HG02870 (cell line): Measurements from ENCODE around the gene TRAPPC6A.

ENCODE experiments used
- ATAC-seq: cut with Tn5 transposase; IDR thresholded peaks from one replicate; pipeline ENCODE4 v1.9.1; 2021; ENCODE audit warnings: mild to moderate bottlenecking, moderate library complexity; ENCODE audit not compliant: unreplicated experiment

Gene TRAPPC6A

DNA sequence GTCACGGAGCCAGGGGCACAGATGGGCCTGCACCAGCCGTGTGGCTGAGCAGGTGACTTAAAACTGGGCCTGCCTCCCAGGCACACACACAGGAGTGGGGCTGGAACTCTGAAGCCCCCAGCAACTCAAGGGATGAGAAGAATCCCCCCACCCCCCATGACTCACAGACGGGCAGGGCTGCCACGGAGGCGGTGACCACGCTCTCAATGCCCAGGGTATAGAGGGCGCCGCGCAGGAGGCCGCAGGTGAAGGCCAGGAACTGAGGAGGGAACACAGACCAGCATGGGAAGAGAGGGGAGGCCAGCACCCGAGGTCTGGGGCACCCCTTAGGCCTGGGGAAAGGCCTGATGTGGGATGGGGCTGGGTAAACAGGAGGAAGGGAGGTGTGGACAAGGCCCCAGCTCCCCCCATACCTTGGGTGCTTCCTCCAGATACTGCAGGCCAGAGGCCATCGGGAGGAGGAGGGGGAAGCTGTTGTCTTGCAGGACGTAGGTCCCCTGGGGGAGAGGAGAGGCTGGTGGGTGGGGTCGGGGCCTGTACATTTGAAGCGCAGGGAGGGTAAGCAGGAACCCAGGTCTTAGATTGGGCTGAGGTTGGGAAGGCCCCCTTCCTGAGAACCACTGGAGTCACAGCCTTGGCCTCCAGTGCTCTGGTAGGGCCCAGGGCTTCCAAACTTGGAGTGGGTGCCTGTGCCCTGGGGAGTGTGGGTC is 14.1 kb downstream of the TRAPPC6A start:
- ATAC-seq = no peak

DNA sequence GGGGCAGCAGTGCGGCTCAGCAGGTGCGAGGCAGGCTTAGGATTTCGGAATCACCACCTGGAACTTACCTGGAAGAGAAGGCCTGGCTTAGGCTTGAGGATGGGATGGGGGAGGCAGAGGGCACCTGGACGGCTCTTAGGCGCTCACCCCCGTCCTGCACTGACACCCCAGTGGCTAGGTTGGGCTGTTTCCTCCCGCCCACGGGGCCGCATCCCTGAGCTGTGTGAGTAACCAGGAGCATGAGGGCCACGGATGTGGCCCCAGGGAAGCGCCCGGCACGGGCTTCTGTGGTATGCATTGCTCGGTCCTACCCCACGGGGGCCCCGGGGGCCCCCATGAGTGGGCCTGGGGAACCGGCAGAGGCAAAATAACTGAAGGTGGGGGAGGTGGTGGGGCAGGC is 14.9 kb downstream of the TRAPPC6A start:
- no peak for ATAC-seq

GRCh38 chr19:45162608-45163143 is 15.4 kb downstream of the TRAPPC6A start:
- no peak for ATAC-seq

DNA sequence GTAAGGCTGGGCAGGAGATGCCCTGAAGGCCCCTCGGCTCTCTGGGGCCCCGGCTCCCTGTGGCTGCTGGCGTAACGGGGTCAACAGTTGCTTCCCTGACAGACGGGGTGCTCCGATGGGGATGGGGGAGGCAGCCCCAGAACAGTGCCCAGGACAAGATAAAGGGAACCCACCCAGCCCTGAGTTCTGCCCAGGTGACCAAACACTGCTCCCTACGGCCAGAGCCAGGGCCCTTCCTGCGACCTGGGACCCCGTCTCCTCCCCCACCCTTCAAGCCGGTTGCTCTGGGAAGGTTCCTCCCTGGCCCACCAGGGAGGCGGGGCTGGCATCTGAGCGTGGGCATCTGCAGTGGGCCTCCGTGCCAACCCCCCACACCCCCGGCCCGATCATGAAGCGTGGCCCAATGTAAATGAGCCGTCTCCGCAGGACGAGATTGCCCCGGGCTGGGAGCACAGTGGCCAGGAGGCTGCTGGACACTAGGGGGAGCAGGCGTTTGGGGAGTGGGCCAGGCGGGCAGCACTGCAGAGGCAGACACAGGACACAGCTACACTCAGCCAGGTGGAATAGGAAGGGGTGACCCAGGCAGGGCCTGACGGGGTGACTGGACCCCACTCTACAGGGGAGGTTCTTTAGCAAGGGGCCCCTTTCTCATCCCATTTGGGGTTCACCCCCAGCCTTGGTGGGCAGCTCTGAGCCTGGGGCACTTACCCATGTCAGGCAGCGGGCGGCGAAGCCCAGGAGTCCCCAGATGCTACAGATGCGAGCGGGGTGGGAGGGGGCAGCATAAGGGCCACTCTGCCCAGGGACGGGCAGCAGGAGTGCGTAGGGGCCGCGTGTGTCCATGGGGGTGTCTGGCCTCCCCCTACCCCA is 16.1 kb downstream of the TRAPPC6A start:
- ATAC-seq = no peak

DNA sequence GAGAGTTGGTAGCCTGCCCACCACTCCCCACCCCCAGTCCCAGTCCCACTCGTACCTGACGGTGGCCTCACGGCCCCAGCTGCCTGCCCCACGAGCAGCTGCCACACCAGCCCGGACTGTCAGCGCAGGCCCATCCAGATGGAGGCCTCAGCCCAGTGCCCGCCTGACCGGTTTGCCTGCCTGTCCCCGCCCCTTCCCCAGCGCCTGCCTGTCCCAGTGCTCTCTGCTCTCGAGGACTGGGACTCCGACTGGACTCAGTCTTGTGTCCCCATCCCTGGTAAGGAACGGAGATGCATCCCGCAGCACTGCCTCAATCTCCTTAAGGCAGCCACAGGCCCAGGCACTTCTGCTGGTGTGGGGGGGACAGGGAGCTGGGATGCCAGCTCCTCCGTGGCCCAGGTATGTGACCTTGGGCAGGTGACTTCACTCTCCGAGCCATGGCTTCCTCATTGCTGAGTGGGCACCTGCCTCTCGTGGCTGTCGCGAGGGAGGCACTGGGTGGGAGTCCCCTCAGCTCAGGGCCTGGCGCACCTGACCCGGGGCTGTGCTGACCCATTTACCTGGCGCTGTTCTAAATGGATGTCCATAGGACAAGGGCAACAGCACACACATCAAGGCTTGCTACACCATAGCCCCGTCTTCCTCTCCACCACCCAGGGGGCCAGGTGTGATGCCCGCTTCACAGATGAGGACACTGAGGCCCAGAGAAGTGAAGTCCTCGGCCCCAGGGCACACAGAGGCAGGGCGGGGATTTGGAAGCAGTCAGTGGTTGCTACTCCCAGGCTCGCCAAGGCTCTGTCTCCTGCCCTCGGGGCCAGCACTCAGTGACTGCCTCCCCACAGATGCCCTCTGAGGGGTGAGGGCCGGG is 16.9 kb downstream of the TRAPPC6A start, which contains the start of gene NKPD1:
TSS of gene NKPD1 (minus strand) at position 113 of the 868 bp plus-strand sequence. CDS start 832 bp downstream, outside the sequence.
- no peak for ATAC-seq

DNA sequence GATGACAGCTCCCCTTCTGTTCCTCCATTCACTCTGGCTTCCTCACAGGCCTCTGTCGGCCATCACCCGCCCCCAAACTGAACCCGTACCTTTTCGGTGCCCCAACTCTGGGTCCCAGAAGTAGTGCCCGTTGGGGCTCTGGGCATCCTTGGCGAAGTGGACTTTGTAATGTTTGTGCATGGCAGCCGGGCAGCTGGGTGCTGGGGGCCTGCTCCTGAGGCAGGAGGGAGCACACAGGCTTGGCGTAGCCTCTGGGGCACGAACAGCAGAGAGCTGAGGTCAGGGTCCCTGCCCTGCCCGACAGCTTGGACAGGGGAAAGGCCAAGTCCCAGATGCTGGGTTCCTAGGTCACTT is 18.1 kb downstream of the TRAPPC6A start:
- no peak for ATAC-seq

GRCh38 chr19:45159210-45159970 is 18.6 kb downstream of the TRAPPC6A start:
- no peak for ATAC-seq

DNA sequence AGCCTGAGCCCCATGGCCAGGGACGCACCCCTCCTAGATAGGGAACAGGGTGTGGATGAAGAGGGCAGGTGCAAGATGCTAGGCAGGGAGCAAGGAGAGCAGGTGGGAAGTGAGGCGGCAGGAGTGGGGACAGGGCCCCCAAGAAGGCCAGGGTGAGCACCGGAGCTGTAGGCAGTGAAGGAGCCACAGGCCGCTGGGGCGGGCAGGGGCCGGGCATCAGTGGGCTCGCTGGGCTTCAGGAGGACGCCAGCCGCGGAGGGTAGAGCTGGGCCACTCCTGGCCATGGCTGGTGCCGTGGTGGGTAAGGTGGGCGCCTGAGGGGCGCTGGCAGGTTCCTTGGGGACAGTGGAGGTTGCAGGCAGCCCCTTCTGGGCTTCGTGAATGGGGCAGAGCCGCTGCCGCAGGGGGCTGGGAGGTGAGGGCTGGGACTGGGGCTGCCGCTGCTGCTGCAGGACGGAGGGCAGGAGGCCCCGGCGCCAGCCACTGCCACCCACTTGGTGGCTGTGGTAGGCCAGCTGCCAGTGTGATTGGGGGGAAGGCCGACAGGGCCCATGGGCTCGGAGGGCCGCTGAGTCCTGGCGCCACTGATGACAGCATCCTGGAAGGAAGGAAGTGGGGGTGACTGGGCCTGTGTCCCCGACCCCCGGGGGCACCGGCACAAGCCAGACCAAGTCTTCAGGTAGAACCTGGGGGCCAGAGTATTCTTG is 19.4 kb downstream of the TRAPPC6A start:
- ATAC-seq = no peak

GRCh38 chr19:45156751-45157150 is 21.3 kb downstream of the TRAPPC6A start:
- no peak for ATAC-seq

DNA sequence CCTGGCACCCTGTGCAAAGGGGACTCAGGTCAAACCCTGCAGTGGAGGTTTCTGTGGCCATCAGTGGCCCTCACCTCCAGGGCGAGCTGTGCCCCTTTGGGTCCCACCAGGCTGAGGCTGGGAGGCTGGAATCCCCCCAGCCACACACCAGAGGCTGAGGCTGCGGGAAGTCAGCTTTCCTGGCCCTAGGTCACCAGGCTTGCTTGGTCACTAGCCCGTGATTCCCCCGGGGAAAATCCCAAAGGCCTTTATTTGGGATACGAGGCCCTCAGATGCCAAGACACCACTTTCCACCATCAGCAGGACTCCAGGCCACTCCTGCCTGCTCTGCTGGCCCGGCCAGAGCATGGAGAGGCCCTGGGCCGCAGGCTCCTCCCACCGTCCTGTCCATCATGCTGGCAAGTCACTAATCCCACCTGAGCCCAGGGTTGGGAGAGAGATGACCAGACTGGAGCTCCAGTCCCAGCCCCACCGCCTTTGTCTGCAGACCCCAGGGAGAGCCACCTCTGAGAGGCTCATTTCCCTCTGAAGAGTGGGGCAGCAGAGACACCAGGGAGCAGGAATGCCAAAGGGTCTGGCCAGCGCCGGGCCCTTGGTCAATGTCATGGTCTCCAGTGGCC is 21.9 kb downstream of the TRAPPC6A start:
- no peak for ATAC-seq

- ATAC-seq = no peak
Measured at GRCh38 chr19:45154064-45154827, 23.8 kb downstream of the TRAPPC6A start.

GRCh38 chr19:45153339-45154063 is 24.5 kb downstream of the TRAPPC6A start:
- ATAC-seq = no peak

GRCh38 chr19:45152504-45153338 is 25.3 kb downstream of the TRAPPC6A start:
- no peak for ATAC-seq

DNA sequence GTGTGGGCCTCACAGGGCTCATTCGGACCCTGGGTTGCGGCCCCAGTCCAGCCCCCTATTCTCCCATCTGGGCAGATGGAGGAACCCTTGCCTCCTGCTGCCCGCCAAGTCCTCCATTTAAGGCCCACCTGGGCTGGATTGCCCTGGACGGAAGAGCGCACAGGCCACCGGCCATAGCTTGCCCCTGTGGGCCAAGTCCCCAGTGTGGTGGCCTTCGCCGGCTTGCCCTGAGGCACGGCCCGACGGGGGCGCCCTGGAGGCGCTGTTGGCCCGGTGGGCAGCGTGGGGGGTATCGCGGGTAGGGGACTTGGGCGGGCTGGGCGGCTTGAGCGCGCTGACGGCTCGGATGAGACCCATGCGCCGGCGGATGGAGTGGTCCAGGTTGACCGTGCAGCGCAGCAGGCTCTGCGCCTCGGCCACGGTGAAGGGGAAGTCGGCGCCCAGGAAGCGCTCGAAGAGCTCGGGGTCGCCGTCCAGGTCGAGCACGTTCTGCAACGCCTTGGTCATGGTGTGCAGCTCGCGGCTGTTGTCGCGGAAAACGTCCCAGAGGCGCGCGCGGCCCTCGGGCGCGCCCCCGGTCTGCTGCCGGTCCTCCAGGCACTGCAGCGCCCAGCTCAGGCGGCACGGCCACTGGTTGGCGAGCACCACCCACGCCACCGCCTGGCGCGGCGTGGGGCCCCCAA is 26.1 kb downstream of the TRAPPC6A start:
- ATAC-seq = no peak

DNA sequence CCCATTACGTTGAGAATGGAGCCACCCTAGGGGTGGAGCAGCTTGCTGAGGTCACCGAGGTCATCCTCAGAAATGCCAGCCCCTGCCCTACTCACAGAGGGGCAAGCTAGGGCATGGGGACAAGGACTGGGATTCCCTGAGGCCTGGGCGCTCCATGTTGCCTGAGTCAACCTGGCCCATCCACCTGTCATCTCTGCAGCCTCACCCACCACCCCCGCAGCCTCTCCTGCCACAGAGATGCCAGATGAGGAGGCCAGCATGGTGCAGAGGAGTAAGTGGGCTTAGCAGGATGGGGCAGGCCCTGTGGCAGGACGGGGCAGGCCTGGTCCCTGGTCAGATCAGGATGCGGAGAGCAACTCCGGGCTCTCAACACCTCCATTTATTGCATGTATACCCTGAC is 26.7 kb downstream of the TRAPPC6A start:
- no peak for ATAC-seq

DNA sequence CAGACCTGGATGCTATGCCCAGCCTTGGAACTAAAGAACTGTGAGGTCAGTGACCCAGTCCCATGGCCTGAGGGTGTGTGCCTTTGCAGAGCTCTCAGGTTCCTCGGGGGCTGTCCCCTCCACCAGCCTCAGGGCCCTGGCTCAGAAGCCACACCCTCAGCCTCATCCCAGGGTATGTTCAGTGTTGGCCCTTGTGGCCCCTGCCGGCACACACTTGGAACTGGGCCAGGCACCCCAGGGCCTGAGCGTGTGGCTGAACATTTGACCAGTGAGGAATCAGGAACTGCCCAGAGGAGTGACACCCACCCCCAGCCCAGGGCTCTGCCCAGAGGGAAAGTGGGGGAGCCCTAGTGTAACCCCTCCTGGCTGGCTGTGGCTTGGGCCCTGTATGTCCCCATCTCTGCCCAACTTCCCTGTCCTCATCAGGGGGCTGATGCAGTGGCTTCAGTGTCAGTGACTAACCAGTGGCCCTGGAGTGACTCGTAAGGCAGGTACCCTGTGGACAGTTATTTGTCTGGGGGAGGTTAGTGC is 27.2 kb downstream of the TRAPPC6A start:
- ATAC-seq = no peak
